Prostate gland (tissue), 2 donors: ENCODE data around the gene JDP2. TPM values are rescaled to one million over a fixed set of nuclear protein-coding genes. Genes with fewer than 3 reads are reported as not detected.

ENCODE experiments used
- DNase-seq: peaks from one replicate; pipeline ENCODE4 v3.0.0-alpha.2; 2019; ENCODE audit warnings: low spot score
- H3K27ac ChIP-seq, 2 donors: fragments of 200-600 bp; sonication (generic); 2 replicates each; pipeline ENCODE4 v1.5.1; 2017 to 2019
- H3K27me3 ChIP-seq: fragments of 200-600 bp; sonication (generic); replicated peaks from 2 replicates; pipeline ENCODE4 v1.5.1; 2019; ENCODE audit not compliant: insufficient read depth
- H3K36me3 ChIP-seq, 2 donors: fragments of 200-600 bp; sonication (generic); 1 replicate in 1 of 2; 2 replicates in 1 of 2; pipeline versions ENCODE4 v1.5.1 to v1.8.1; 2017 to 2019
- H3K4me1 ChIP-seq: fragments of 200-600 bp; sonication (generic); replicated peaks from 2 replicates; pipeline ENCODE4 v1.5.1; 2019
- H3K4me3 ChIP-seq, 2 donors: fragments of 200-600 bp; sonication (generic); 2 replicates each; pipeline ENCODE4 v1.5.1; 2017 to 2019
- H3K9me3 ChIP-seq: fragments of 200-600 bp; sonication (generic); 2 replicates; pipeline ENCODE4 v1.5.1; 2017
- CTCF ChIP-seq, 4 experiments: fragments of 200-600 bp in 2 of 4; fragments of 450-650 bp in 2 of 4; sonication (generic) in 2 of 4; IDR thresholded peaks; 1 replicate in 3 of 4; 2 replicates in 1 of 4; pipeline ENCODE4 v1.5.1; 2016 to 2019; ENCODE audit warnings: antibody characterized with exemption in 4 of 4, mild to moderate bottlenecking in 2 of 4, moderate library complexity in 2 of 4
- POLR2A ChIP-seq: fragments of 450-650 bp; IDR thresholded peaks from one replicate; pipeline ENCODE4 v1.6.1; 2016; ENCODE audit warnings: antibody characterized with exemption, mild to moderate bottlenecking
- POLR2AphosphoS5 ChIP-seq: sonication (generic); formaldehyde crosslinking; IDR thresholded peaks from one replicate; pipeline ENCODE4 v1.6.1; 2017; ENCODE audit warnings: antibody characterized with exemption
- WGBS: methylation state at CpG from one replicate; pipeline ENCODE4 v1.1.5; 2018; 5-methylcytosine and 5-hydroxymethylcytosine counted together
- intact Hi-C: fragments of 100-400 bp; cut with DNase I; formaldehyde crosslinking; loops from one replicate; pipeline ENCODE4 v1.14.2; 2022
- total RNA-seq, 2 donors: library from RNA; depleted of rRNA; stranded (reverse); fragments of >200 nt; gene quantifications; one replicate each; pipeline ENCODE4 v1.1.0, GENCODE V29; 2016

JDP2 gene
- total RNA-seq, 2 donors from 2014 or later, result 27.1 to 34.0 TPM

GRCh38 chr14:75515629-75515996 is 87.8 kb downstream of the JDP2 start:
- no peak for DNase-seq
- H3K36me3 ChIP-seq, result no peaks in the 10 kb centered on the region
- H3K27ac ChIP-seq, result peak overlapping the region in 1 of 2 donors; percentile 18
- H3K4me3 ChIP-seq, result no peak overlapping the region
- H3K9me3 ChIP-seq, result no peaks in the 10 kb centered on the region
- H3K4me1 ChIP-seq, result no peaks in the 10 kb centered on the region
- no peak for TF ChIP-seq POLR2A
- no peak for TF ChIP-seq POLR2AphosphoS5
- intact Hi-C loops, result no loop called here
- 28% methylated on average over 7 of the region's 7 CpGs for WGBS
- H3K27me3 ChIP-seq, result no peaks in the 10 kb centered on the region

GRCh38 chr14:75518625-75519024 is 90.8 kb downstream of the JDP2 start:
- DNase-seq, result no peak

GRCh38 chr14:75519394-75519793 is 91.6 kb downstream of the JDP2 start:
- H3K4me3 ChIP-seq, result no peak overlapping the region
- WGBS, result 95% methylated on average over 4 of the region's 4 CpGs
- DNase-seq, result no peak
- no peak overlapping the region for H3K27ac ChIP-seq
- intact Hi-C loops, result no loop called here
- TF ChIP-seq CTCF (IDR thresholded peaks at IDR 0.05) (no peak), POLR2AphosphoS5 (no peak), POLR2A (no peak)
- no peaks in the 10 kb centered on the region for H3K36me3 ChIP-seq
- H3K27me3 ChIP-seq, result no peaks in the 10 kb centered on the region
- no peaks in the 10 kb centered on the region for H3K9me3 ChIP-seq
- no peaks in the 10 kb centered on the region for H3K4me1 ChIP-seq

More at GRCh38 chr14:75518625-75519024, 90.8 kb downstream of the JDP2 start:
- no peaks in the 10 kb centered on the region for H3K9me3 ChIP-seq
- no peak overlapping the region for H3K4me3 ChIP-seq
- H3K36me3 ChIP-seq, result no peaks in the 10 kb centered on the region
- intact Hi-C loops, result no loop called here
- no peak overlapping the region for H3K27ac ChIP-seq
- no peaks in the 10 kb centered on the region for H3K4me1 ChIP-seq
- 64% methylated on average over 4 of the region's 4 CpGs for WGBS
- TF ChIP-seq CTCF (IDR thresholded peaks at IDR 0.05) (peak in 3 of 4 experiments; percentile 9 to 25 (median 12)), POLR2A (no peak), POLR2AphosphoS5 (no peak)
- H3K27me3 ChIP-seq, result no peaks in the 10 kb centered on the region

GRCh38 chr14:75519826-75520728 is 92.3 kb downstream of the JDP2 start:
- H3K36me3 ChIP-seq, result no peaks in the 10 kb centered on the region
- H3K27me3 ChIP-seq, result no peaks in the 10 kb centered on the region
- H3K27ac ChIP-seq, result no peak overlapping the region
- intact Hi-C loops, result no loop called here
- no peak overlapping the region for H3K4me3 ChIP-seq
- WGBS, result 88% methylated on average over 11 of the region's 11 CpGs
- H3K4me1 ChIP-seq, result no peaks in the 10 kb centered on the region
- no peak for TF ChIP-seq POLR2AphosphoS5
- no peak for TF ChIP-seq CTCF (IDR thresholded peaks at IDR 0.05)
- TF ChIP-seq POLR2A, result no peak
- no peaks in the 10 kb centered on the region for H3K9me3 ChIP-seq
- DNase-seq, result no peak

GRCh38 chr14:75520852-75521251 is 93.0 kb downstream of the JDP2 start:
- H3K27ac ChIP-seq, result peak overlapping the region; percentile 55 to 70
- intact Hi-C loops, result no loop called here
- no peak for DNase-seq
- H3K27me3 ChIP-seq, result no peaks in the 10 kb centered on the region
- H3K36me3 ChIP-seq, result no peaks in the 10 kb centered on the region
- H3K4me3 ChIP-seq, result no peak overlapping the region
- no peak for TF ChIP-seq POLR2AphosphoS5
- TF ChIP-seq POLR2A, result no peak
- TF ChIP-seq CTCF (IDR thresholded peaks at IDR 0.05), result no peak
- WGBS, result 95% methylated on average over 3 of the region's 3 CpGs
- H3K4me1 ChIP-seq, result no peaks in the 10 kb centered on the region
- H3K9me3 ChIP-seq, result no peaks in the 10 kb centered on the region
